Measurements from ENCODE around the gene SZRD1.

The SZRD1 gene

DNA sequence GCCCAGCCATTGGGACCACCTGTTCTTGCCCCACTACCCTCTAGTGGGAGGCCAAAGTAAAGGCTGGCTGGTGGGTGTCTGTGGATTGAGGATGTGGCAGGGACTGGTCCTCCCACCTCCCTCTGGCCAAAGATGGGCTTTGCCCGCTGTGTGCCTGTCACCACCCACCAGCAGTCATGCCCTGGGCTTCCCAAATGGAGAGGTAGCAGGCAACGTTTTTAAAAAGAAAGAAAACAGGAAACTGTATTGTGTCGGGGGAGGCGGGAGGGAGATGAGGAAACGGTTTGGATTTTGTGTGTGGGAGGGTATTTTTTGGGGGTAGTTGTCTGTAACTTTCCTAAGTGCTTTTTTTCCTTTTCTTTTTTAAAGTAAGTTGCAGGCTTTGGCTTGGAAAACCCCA is 30.1 kb downstream of the SZRD1 start:
- no peak for DNase-seq

DNA sequence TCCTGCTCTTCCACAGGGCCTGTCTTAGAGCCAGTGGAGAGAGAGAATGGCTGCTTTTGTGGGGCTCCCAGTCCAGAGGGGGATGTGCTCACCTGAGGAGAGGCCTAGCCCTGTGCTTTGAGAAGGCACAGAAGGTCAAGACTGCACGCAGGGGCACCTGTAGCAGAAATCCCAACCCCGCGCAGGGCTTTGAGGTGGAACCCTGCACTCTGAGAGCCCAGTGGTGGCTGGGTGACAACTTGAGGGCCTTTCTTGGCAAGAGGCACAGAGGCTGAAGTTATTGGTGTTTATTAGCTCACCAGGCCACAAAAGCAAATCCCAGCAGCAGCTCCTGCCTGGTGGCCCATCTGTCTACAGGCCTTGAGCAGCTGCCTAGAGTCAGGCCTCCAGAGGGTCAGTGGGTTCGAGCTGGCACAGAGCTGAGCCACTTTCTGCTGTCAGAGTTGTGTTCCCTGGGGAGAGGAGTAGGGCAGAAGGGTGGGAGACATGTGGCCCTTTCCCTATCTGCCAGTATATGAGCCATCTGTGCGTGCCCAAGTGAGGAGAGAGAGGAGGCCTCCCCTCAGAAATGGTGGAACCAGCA is 31.4 kb downstream of the SZRD1 start:
- DNase-seq: no peak

DNA sequence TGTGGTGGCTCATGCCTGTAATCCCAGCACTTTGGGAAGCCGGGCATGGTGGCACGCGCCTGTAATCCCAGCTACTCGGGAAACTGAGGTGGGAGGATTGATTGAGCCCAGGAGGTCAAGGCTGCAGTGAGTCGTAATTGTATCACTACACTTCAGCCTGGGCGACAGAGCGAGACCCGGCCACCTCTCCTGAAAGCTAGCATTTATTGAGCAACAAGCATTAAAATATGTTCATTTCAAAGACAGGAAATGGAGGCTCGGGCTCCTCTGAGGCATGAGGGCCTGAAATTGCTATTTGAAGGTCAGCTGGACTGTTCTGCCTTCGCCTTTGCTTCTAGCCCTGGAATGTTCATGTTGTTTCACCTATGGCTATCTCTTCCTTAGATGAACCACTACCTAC is 35.7 kb downstream of the SZRD1 start:
- no peak for DNase-seq

- no peak for DNase-seq
These were observed 38.4 kb downstream of the SZRD1 start for GRCh38 chr1:16405441-16405840.

GRCh38 chr1:16406868-16407267 is 39.8 kb downstream of the SZRD1 start:
- DNase-seq: no peak

GRCh38 chr1:16409536-16410152 is 42.6 kb downstream of the SZRD1 start:
- no peak for DNase-seq

GRCh38 chr1:16410803-16411202 is 43.8 kb downstream of the SZRD1 start:
- DNase-seq: no peak

DNA sequence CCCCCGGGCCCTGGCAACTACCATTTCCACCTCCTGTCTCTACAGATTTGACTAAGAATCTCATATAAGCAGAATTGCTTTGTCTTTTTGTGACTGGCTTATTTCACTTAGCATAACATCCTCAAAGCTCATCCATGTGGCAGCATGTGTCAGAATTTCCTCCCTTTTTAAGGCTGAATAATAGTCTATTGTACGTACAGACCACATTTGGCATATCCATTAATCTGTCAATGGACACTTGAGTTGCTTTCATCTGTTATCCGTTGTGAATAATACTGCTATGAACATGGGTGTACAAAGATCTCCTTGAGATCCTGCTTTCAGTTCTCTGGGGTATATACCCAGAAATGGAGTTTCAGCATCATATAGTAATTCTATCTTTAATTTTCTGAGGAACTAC is 46.1 kb downstream of the SZRD1 start:
- DNase-seq: no peak

- no peak for DNase-seq
These were observed 51.9 kb downstream of the SZRD1 start for GRCh38 chr1:16418823-16419425.

- no peak for DNase-seq
These were observed 53.5 kb downstream of the SZRD1 start for GRCh38 chr1:16420424-16421118.

GRCh38 chr1:16421201-16421600 is 54.2 kb downstream of the SZRD1 start:
- DNase-seq: no peak

- DNase-seq: no peak
These were observed 55.0 kb downstream of the SZRD1 start for GRCh38 chr1:16422041-16422440.

DNA sequence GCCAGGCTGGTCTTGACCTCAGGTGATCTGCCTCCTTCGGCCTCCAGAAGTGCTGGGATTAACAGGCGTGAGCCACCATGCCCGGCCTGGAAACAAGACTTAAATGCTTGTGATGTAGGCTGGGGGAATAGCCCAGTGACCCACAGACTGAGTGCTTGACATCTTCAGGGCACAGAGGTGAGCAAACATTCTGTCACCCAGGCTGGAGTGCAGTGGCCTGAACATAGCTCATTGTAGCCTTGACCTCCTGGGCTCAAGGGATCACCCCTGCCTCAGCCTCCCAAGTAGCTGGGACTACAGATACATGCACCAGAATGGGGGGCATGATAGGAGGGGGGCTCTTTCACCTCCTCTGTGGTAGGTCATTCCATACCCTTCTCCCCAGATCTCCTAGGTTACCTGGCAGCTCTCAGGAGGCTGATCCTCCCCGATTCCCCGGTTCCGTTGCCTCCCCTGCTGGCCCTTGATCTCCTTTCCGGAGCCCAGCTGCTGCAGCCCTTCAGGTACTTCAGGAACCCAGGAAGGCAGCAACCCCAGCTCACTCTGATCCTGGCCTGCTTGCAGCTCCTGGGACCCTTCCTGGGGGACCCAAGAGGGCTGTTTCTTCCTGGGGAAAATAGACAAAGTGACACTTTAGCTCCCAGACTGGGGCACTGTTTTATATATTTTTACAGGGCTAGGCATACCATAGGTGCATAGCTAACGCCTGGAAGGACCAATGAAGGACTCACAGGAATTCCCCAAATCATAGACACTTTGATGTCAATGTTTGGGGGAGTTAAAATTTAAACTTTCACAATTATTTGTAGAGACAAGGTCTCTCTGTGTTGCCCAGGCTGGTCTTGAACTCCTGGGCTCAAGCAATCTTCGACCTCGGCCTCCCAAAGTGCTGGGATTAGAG is 58.3 kb downstream of the SZRD1 start:
- no peak for DNase-seq

DNA sequence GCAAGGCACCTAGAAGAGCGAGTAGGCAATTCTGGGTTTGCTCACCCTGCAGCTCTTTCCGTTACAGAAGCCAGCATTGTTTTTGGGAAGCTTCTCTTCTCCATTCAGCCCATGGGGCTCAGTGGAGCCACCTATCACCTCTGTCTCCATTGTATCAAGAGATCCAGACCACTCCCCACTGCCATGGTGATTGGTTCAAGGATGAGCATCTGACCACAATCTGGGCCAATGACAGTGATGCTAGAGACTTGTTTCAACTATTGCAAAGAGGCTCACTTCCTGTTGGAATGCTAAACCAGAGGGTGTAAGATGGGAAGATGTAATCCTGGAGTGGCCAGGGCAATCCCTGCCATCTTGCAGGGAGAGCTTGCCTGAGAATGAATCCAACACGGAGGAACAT is 63.6 kb downstream of the SZRD1 start:
- no peak for DNase-seq

DNA sequence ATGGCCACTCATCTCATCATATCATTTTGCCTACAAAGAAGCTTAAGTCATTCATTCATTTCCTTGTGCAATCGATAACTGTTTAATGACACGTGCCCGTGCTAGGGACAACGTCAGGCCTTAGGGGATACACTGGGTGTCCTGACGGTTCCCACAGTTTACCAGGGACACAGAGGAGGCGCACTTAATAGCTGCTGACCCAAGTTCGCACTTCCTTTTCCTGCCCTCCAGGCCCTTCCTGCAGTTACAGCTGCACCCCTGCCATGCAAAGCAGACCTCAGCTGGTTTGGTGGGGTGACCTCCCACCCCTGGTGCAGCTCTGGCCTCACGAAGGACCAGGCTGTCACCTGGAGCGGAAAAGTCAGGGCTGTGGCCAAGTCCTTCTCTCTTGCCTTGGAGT is 66.0 kb downstream of the SZRD1 start:
- no peak for DNase-seq

- no peak for DNase-seq
These were observed 67.0 kb downstream of the SZRD1 start for GRCh38 chr1:16434007-16434406.

DNA sequence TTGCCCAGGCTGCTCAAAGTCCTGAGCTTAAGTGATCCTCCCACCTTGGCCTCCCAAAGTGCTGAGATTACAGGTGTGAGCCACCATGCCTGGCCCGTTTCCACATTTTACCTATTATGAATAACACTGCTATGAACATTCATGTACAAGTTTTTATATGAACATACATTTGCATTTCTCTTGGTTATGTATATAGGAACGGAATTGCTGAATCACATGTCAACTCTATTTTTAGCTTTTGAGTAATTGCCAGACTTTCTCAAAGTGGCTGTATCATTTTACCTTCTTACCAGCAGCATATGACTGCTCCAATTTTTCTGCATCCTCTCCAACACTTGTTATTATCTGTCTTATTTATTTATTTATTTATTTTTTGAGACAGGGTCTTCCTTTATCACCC is 67.5 kb downstream of the SZRD1 start:
- no peak for DNase-seq

DNA sequence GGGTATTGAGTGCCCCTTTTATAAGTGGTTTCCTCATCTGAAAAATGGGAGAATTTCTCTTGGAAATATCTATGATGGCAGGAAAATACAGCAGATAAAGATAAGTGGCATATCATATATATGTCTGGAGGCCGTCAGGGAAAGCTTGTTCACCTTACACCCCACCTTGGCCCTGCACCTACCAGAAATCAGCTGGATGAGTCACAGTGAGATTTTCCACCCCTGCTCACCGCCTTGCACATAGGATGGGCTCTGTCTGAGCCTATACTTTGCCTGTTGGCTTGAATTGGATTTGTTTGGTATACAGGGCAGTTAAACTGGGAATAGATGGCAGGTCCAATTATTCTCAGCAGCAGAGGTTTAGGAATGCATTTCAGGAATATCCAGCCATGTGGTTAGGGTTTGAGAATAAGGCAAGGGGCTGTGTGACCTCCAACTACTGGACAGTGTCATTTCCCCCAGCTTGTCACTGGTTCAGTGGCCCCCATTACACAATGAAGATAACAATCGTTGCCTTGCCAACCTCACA is 70.0 kb downstream of the SZRD1 start, which contains the start of gene SPATA21:
Gene SPATA21, minus strand, starts transcription at position 479 of the 529 bp plus-strand sequence. CDS start 6,053 bp downstream, outside the sequence.
- DNase-seq: no peak

GRCh38 chr1:16438516-16438915 is 71.5 kb downstream of the SZRD1 start:
- no peak for DNase-seq

- DNase-seq: no peak
These were observed 71.9 kb downstream of the SZRD1 start for GRCh38 chr1:16438924-16439323.

GRCh38 chr1:16440131-16440469 is 73.1 kb downstream of the SZRD1 start:
- no peak for DNase-seq

- peak; percentile 98 for DNase-seq
These were observed 73.6 kb downstream of the SZRD1 start, which contains the start of gene NECAP2 for GRCh38 chr1:16440470-16441281. Gene NECAP2 (plus strand): TSS chr1:16440724. CDS start chr1:16440762, 38 bp downstream.

Measured in retina (tissue), 1 donor.